PC-9 (cell line): ENCODE results near the gene LONRF2.

Source experiments
- CTCF ChIP-seq: fragments of 200-600 bp; sonication (generic); conservative IDR thresholded peaks from 2 replicates; pipeline ENCODE4 v1.6.1; 2017; ENCODE audit warnings: mixed run types, antibody characterized with exemption, mild to moderate bottlenecking, moderate library complexity
- EZH2 ChIP-seq: fragments of 200-600 bp; sonication (generic); IDR thresholded peaks from 2 replicates; pipeline ENCODE4 v1.8.0; 2017; ENCODE audit warnings: antibody characterized with exemption, low read depth

GRCh38 chr2:100252811-100253698 is 69.2 kb downstream of the LONRF2 start:
- TF ChIP-seq CTCF (no peak), EZH2 (no peak; the same call in 1 of the 2 replicates)
